Heart left ventricle (tissue), 13 donors: Measurements from ENCODE around the gene NAT16.

ENCODE experiments used
- POLR2A ChIP-seq, 2 donors: fragments of 450-650 bp; IDR thresholded peaks; one replicate each; pipeline ENCODE4 v1.6.1; 2017; ENCODE audit warnings: antibody characterized with exemption in 2 of 2, mild to moderate bottlenecking in 2 of 2, moderate library complexity in 2 of 2
- TF ChIP-seq, protein P1 (sequence below), 12 donors: fragments of 200-600 bp; sonication (generic) in 4 of 12; IDR thresholded peaks; one replicate each; pipeline versions ENCODE4 v1.5.0 to v1.8.0; 2018 to 2022; ENCODE audit warnings: antibody characterized with exemption in 12 of 12, mild to moderate bottlenecking in 5 of 12
- donor health status: ischemic (EF 13 %, LVEDD 7.1; RV severe dilation, severe dysfunction).
- donor health status: DM: no; HTN: yes; CAD: no.
- donor health status: DM: no; HTN: no; CAD: no.
- donor health status: ischemic (EF 25% LVEDD 6.9; RV normal size, moderate dysfunction).
- donor health status: ischemic (EF 25% LVEDD 5.7; RV mildly dilated, moderate dysfunction).
- donor health status: ischemic (EF 35%, LVEDD 5.7; RV mildly dilated, moderate dysfunction).
- donor health status: nonischemic (EF 11% LVEDD 7.7; RV severe dilation, severe dysfunction).
- donor health status: DM: yes; HTN: yes; CAD: no.
- donor health status: PGD.
- donor health status: ischemic (EF 29% LVEDD 5.4; RV normal size, mild dysfunction).
- donor health status: nonischemic (EF 23%, LVEDD 6.1; RV moderate dilation, normal function).

GRCh38 chr7:101133621-101134398 lies 46.3 kb downstream of the NAT16 start:
- TF ChIP-seq, protein P1, sequence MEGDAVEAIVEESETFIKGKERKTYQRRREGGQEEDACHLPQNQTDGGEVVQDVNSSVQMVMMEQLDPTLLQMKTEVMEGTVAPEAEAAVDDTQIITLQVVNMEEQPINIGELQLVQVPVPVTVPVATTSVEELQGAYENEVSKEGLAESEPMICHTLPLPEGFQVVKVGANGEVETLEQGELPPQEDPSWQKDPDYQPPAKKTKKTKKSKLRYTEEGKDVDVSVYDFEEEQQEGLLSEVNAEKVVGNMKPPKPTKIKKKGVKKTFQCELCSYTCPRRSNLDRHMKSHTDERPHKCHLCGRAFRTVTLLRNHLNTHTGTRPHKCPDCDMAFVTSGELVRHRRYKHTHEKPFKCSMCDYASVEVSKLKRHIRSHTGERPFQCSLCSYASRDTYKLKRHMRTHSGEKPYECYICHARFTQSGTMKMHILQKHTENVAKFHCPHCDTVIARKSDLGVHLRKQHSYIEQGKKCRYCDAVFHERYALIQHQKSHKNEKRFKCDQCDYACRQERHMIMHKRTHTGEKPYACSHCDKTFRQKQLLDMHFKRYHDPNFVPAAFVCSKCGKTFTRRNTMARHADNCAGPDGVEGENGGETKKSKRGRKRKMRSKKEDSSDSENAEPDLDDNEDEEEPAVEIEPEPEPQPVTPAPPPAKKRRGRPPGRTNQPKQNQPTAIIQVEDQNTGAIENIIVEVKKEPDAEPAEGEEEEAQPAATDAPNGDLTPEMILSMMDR (IDR thresholded peaks at IDR 0.05) = no peak
- TF ChIP-seq POLR2A (IDR thresholded peaks at IDR 0.05) = no peak
